HL-60 (cell line): ENCODE measurements around the gene DNASE1.

Source experiments
- CTCF ChIP-seq: IDR thresholded peaks from one replicate; pipeline ENCODE4 v1.5.1; 2011; ENCODE audit warnings: low read length, control low read depth, inconsistent platforms; ENCODE audit not compliant: insufficient read depth
- POLR2AphosphoS5 ChIP-seq: IDR thresholded peaks from 2 replicates; pipeline ENCODE4 v1.6.1; 2012; ENCODE audit warnings: low read depth

- no peak for TF ChIP-seq CTCF
- TF ChIP-seq POLR2AphosphoS5 = no peak
Observed at GRCh38 chr16:3661922-3662321, 7.4 kb downstream of the DNASE1 start.
